GM19452 (cell line): ENCODE data around the gene KDM7A.
"Not testable (repeated sequence)": the region's sequence is repeated elsewhere in the genome, so short reads cannot be mapped to it uniquely, and the experiment has no call there.

Source experiments
- ATAC-seq: cut with Tn5 transposase; IDR thresholded peaks from one replicate; pipeline ENCODE4 v1.9.1; 2021; ENCODE audit not compliant: unreplicated experiment

Gene KDM7A

GRCh38 chr7:140160308-140160707, 16.5 kb downstream of the KDM7A start:
- ATAC-seq = no peak

- no peak for ATAC-seq
Measured at GRCh38 chr7:140159497-140159896, 17.3 kb downstream of the KDM7A start.

GRCh38 chr7:140156460-140157080, 20.2 kb downstream of the KDM7A start:
- no peak for ATAC-seq

GRCh38 chr7:140155428-140155827, 21.4 kb downstream of the KDM7A start:
- no peak for ATAC-seq

- no peak for ATAC-seq
Measured at GRCh38 chr7:140153666-140154161, 23.1 kb downstream of the KDM7A start.

- no peak for ATAC-seq
Measured at GRCh38 chr7:140146574-140146973, 30.2 kb downstream of the KDM7A start.

- ATAC-seq = no peak
Measured at GRCh38 chr7:140145709-140146108, 31.1 kb downstream of the KDM7A start.

- ATAC-seq = no peak
Measured at GRCh38 chr7:140144821-140145220, 32.0 kb downstream of the KDM7A start.

GRCh38 chr7:140143997-140144396, 32.8 kb downstream of the KDM7A start:
- ATAC-seq = no peak

GRCh38 chr7:140142031-140142430, 34.8 kb downstream of the KDM7A start:
- no peak for ATAC-seq

- no peak for ATAC-seq
Measured at GRCh38 chr7:140141256-140141655, 35.5 kb downstream of the KDM7A start.

- ATAC-seq = no peak
Measured at GRCh38 chr7:140137078-140137477, 39.7 kb downstream of the KDM7A start.

GRCh38 chr7:140136073-140136472, 40.7 kb downstream of the KDM7A start:
- no peak for ATAC-seq

GRCh38 chr7:140134039-140134438, 42.7 kb downstream of the KDM7A start:
- ATAC-seq = no peak

GRCh38 chr7:140127360-140128127, 49.2 kb downstream of the KDM7A start:
- no peak for ATAC-seq

- no peak for ATAC-seq
Measured at GRCh38 chr7:140126435-140127034, 50.2 kb downstream of the KDM7A start.

GRCh38 chr7:140122965-140123364, 53.8 kb downstream of the KDM7A start:
- no peak for ATAC-seq

GRCh38 chr7:140121326-140121725, 55.5 kb downstream of the KDM7A start:
- no peak for ATAC-seq

GRCh38 chr7:140114817-140115216, 62.0 kb downstream of the KDM7A start:
- ATAC-seq = not testable (repeated sequence)

- ATAC-seq = not testable (repeated sequence)
Measured at GRCh38 chr7:140108777-140109176, 68.0 kb downstream of the KDM7A start.

- no peak for ATAC-seq
Measured at GRCh38 chr7:140096459-140096858, 80.3 kb downstream of the KDM7A start.

- ATAC-seq = no peak
Measured at GRCh38 chr7:140093375-140093774, 83.4 kb downstream of the KDM7A start.
